NK-92 (cell line): ENCODE measurements around the gene KRT80.

ENCODE experiments used
- DNase-seq: peaks from one replicate; lab custom pipeline; 2025; ENCODE audit not compliant: unreplicated experiment; lab: John Stamatoyannopoulos, UW

KRT80 gene

GRCh38 chr12:52141875-52142274 lies 49.9 kb downstream of the KRT80 start:
- no peak for DNase-seq

DNA sequence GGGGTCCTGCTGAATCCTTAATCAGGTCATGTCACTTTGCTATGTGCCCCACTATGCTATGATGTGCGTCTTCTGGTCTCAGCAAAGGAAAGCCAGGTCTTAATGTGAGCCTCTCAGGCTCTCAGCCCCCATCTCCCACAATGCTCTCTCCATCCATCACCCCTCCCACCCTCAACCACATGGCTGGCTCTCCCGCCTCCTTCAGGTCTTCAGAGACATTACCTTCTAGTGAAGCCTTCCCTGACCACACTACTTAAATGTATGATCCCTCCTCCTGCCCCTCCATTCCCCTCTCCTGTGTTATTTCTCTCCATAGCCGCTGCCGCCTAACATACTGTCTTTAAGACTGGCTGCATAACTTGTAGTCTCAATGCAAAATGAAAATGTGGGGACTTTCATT lies 50.5 kb downstream of the KRT80 start:
- DNase-seq = no peak

- no peak for DNase-seq
Observed at GRCh38 chr12:52139579-52140062, 52.2 kb downstream of the KRT80 start.

GRCh38 chr12:52139147-52139546 lies 52.7 kb downstream of the KRT80 start:
- DNase-seq = no peak

DNA sequence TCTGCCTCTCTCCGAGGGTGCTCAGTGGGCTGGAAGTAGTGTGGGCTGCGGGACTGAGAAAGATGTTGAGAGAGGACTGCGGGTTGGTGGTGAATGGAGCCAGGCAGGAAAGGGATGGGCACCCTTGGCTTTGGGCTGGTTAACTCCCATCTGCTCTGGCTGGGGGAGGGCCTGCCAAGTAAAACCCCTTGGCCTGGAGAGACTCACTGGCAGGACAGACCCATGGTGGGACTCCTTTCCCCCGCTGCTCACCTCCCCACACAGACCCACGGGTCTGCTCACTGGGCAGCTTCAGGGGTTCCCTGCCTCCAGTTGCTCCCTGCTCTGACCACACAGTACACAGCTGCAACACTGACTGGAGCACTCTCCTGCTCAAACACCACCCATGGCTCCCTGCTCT lies 54.1 kb downstream of the KRT80 start:
- DNase-seq = no peak

- DNase-seq = no peak
Observed at GRCh38 chr12:52132754-52133161, 59.1 kb downstream of the KRT80 start.

DNA sequence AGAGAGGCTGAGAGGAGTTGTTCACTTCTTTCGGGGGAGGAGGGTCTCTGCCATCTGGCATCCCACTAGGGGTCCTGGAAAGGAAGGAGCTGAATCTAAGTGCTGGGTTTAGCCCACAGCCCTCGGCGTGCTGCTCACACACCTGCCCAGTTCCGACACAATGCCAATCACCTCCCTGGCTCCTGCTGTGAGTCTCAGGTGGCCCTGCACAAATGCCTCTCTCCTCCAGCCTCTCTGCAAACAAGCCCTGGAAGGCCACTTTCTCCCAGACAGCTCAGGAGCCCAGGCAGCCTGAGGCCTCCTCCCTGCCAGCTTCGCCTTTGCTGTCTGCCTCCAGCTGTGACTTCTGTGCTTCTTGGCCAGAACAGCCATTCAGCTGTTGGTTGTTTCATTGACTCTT lies 61.1 kb downstream of the KRT80 start:
- no peak for DNase-seq

DNA sequence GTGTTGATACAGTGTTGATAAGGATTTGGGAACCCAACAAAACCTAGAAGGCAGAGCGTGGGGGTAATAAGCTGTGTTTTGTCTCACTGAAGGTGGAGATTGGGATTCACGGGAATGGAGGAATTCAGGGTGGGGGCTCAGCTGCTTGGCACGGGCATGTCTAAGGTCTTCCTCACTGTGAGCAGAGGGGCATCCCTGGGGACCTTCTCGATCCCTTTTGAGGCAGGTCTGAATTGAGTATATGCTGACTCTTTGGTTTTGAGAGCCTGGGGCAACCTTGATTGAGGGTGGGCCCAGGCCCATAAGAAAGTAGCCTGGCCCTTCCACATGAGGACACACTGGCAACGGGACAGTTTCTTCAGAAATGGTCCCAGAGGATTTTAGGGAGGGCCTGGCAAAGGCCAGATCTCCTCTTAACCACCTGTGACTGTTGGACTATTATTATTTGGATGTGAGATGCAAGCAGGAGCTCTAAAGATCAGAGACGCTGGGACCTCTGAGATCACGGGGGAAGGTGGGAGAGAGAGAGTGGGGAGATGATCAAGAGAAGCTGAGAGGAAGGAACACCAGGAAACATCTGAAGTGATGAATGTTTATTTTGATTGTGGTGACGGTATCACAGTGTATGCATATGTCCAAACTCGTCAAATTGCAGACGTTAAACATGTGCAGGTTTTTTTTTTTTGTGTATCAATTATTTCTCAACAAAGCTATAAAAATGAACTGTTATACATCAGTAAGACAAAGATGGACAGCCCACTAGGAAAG lies 63.9 kb downstream of the KRT80 start:
- no peak for DNase-seq

DNA sequence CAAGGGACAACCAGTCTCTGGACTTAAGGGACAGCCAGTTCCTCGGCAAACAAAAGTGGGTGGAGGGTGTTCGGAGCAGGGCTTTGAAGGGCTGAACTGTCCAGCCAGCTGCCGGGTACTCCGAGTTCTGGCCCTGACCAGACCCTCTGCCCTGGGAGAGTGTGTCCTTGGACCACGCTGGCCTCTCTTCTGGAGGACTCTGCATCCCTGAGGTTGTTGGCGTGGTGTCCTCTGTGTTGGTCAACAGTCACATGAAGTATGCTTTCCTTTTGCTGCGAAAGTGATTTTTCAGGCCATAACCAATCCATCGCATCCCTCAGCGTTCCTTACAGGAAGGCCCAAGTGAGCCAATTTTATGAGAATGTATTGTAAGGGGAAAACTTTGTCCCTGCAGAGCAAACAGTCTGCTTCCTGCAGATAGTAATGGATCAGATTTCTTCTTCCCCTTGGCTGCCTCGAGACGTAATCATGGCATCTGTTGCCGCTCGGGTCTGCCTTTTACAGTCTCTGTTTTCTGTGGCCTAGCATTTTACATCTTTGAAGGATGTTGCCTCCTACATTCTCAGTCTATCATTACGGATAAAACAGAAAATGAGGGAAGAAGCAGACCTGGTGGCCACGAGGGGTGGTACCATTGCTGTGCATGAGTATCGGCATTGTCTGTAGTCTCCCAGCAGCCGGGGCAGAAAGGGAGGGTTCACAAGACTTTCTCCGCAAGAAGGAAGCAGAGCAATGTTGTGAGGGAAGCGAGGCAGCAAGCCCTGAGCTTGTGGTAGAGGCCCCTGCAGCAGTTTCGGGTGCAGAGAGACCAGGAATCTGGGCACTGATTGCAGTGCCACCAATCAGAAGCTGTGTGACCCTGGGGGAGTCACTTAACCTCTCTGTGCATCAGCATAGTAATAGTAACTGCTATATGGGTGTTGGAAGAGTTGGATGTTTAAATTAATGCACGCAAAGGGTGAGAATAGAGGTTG lies 64.9 kb downstream of the KRT80 start:
- DNase-seq = no peak

GRCh38 chr12:52126050-52126604 lies 65.7 kb downstream of the KRT80 start:
- DNase-seq = no peak

DNA sequence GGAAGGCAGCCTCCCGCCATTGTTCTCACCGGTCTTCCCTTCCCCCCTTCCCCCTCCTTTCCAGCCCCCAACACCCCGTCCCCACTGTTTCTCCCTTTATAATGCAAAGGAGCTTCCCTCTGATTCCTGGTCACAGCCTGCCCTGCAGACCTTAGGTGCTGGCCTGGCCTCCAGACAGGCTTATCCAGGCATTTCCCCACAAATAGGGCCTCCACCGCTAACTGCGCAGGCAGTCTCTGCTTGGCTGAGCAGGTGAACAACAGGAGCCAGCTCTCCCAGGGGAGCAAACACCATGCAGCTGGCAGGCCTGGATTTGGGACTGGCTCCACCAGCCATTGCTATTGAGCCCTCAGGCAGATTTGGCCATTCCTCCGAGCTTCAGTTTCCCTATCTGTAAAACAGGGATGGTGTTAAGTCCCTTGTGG lies 66.3 kb downstream of the KRT80 start:
- DNase-seq = no peak

GRCh38 chr12:52123487-52124186 lies 68.2 kb downstream of the KRT80 start:
- no peak for DNase-seq

- DNase-seq = no peak
Observed at GRCh38 chr12:52122904-52123303, 68.9 kb downstream of the KRT80 start.

GRCh38 chr12:52122540-52122871 lies 69.3 kb downstream of the KRT80 start:
- DNase-seq = no peak

- no peak for DNase-seq
Observed at GRCh38 chr12:52121824-52122539, 69.8 kb downstream of the KRT80 start.

- no peak for DNase-seq
Observed at GRCh38 chr12:52120951-52121823, 70.6 kb downstream of the KRT80 start.

DNA sequence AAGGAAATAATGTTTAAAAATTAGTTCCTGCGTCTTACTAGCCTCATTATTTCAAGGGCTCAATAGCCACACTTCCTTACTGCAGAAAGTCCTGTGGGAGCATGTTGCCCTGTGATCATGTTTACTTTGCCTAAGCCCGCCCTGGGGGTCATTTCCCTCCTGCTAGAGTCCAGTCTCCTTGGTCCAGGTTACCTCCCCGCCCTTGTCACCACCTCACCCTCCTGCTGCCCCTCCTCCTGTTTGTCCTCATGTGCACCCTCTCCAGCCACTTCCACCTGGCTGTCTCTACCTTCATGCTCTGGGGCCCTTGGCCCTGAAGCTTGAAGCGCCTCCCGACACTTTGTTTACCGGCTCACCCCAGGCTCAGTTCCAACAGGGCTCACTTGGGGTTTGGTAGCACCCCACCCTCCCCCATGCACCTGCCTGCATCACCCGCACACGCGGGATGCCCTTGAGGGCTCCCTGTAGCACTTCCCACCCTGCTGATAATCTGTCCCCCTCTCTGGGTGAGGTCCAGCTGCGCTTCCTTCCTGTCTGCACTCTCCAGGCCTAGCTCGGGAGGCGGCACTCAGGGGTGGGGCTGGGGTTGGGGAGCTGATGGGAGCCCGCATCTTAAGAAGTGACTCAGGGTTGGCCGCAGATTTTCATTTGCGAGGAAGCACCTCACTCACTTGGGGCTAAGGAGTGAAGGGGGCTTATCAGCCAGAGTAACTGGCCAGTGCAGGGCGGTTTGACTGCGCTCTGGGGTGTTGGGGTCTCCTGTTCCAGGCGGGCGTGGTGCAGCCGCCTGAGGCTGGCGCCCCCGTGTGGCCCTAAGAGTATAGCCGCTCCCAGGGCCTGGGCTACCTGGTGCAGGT lies 72.2 kb downstream of the KRT80 start:
- no peak for DNase-seq
